NCI-H748 treated with DMSO at 0.1 percent for 48 hours (cell line): ENCODE measurements around the gene MAST1.
"Not testable (repeated sequence)": the region's sequence is repeated elsewhere in the genome, so short reads cannot be mapped to it uniquely, and the experiment has no call there.

Experiments used
- DNase-seq: peaks from one replicate; lab custom pipeline; 2025; lab: John Stamatoyannopoulos, UW

Gene MAST1

GRCh38 chr19:12800923-12801465 is 37.3 kb upstream of the MAST1 start:
- DNase-seq, result no peak

- DNase-seq, result peak; percentile 35
Measured at GRCh38 chr19:12801466-12802266, 36.6 kb upstream of the MAST1 start, which contains the start of the genes PRDX2 and THSD8. Gene PRDX2 (minus strand): TSS chr19:12801800. CDS start chr19:12801261, 539 bp downstream. Gene THSD8 (plus strand): TSS chr19:12802069. CDS start chr19:12802072, 3 bp downstream.

GRCh38 chr19:12802267-12803106 is 35.8 kb upstream of the MAST1 start:
- no peak for DNase-seq

DNA sequence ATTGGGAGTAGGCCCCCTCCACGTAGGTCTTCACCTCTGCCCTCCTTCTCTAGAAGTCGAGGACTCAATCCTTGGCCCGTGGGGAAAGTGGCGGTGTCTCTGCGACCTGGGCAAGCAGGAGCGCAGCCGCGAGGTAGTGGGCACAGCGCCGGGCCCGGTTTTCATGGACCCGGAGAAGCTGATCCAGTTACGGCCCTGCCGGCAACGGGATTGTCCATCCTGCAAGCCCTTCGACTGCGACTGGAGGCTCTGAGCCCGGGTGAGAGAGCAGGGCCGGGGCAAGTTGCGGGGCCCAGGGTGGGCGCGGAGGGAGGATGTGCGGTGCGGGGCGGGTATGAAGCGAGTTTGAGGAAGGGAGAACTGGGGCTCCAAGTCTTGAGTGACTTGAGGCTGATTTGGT is 34.3 kb upstream of the MAST1 start:
- no peak for DNase-seq

- DNase-seq, result peak; percentile 55
Measured at GRCh38 chr19:12806242-12807081, 31.9 kb upstream of the MAST1 start, which contains the start of gene RNASEH2A. Gene RNASEH2A (plus strand): TSS chr19:12806584. CDS start chr19:12806674, 90 bp downstream.

DNA sequence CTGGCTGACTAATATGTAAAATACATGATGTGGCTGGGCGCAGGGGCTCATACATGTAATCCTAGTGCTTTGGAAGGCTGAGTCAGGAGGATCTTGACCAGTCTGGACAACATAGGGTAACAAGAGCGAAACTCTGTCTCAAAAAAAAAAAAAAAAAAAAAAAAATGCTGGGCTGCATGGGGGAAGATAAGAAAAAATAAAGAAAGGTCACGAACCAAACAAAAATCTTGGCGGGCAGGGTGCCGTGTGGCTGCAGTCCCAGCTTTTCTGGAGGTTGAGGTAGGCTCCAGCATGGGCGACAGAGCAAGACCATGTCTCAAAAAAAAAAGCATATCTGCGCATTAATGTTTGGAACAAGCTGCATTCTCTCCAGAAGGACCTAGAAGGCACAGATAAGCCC is 23.2 kb upstream of the MAST1 start:
- DNase-seq, result no peak

GRCh38 chr19:12817188-12817587 is 21.1 kb upstream of the MAST1 start:
- not testable (repeated sequence) for DNase-seq

DNA sequence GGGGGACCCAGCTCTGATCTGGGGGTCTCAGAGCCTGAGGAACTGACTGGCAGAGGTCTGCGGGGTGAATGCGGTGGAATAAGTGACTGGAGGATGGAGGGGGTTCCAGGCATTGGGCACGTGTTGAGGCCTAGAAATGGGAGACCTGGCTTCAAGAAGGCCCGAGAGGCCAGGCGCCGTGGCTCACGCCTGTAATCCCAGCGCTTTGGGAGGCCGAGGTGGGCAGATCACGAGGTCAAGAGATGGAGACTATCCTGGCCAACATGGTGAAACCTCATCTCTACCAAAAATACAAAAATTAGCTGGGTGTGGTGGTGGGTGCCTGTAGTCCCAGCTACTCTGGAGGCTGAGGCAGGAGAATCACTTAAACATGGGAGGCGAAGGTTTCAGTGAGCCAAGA is 20.5 kb upstream of the MAST1 start:
- not testable (repeated sequence) for DNase-seq

DNA sequence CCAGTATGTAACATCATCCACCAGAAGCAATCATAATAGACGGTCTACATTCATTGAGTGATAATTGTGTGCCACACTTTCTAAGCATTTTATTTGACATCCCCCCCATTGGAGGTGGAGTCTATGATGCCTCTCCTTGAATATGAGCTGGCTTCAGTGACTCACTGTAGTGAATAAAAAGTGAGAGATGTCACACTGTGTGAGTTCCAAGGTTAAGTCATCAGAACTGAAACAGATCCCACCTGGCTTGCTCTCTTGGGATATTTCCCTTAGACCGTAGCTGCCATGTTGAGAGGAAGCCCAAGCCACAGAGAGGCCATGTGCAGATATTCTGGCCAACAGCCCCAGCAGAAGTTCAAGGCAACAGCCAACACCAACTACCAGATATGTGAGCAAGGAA is 16.6 kb upstream of the MAST1 start:
- no peak for DNase-seq

GRCh38 chr19:12825254-12826131 is 12.8 kb upstream of the MAST1 start:
- no peak for DNase-seq

DNA sequence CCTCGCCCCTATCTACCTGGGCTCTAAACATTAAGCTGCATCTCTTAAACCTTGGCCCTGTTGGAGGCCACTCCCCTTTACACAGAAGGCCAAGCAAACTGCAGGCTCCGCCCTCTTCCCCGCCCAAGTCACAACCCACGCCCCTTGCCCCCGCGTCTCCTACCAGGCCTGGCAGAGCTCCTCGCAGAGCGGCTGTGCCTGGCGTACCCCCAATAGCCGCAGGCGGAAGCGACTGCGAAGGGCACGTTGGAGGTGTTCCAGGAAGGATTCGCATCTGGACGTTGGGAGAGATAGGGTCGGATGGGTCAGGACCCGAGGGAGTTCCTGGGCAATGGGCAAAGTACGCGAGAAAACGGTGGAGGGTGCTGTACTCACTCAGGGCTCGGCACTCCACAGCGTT is 9.8 kb upstream of the MAST1 start:
- DNase-seq, result peak; percentile 16

- no peak for DNase-seq
Measured at GRCh38 chr19:12833418-12833737, 4.9 kb upstream of the MAST1 start.

- DNase-seq, result peak; percentile 12
Measured at GRCh38 chr19:12833738-12834565, 4.4 kb upstream of the MAST1 start.

GRCh38 chr19:12834566-12834943 is 3.8 kb upstream of the MAST1 start, which contains the start of gene RTBDN:
Gene RTBDN (minus strand): TSS chr19:12834579. CDS start chr19:12829979, 4,600 bp downstream.
- DNase-seq, result no peak

DNA sequence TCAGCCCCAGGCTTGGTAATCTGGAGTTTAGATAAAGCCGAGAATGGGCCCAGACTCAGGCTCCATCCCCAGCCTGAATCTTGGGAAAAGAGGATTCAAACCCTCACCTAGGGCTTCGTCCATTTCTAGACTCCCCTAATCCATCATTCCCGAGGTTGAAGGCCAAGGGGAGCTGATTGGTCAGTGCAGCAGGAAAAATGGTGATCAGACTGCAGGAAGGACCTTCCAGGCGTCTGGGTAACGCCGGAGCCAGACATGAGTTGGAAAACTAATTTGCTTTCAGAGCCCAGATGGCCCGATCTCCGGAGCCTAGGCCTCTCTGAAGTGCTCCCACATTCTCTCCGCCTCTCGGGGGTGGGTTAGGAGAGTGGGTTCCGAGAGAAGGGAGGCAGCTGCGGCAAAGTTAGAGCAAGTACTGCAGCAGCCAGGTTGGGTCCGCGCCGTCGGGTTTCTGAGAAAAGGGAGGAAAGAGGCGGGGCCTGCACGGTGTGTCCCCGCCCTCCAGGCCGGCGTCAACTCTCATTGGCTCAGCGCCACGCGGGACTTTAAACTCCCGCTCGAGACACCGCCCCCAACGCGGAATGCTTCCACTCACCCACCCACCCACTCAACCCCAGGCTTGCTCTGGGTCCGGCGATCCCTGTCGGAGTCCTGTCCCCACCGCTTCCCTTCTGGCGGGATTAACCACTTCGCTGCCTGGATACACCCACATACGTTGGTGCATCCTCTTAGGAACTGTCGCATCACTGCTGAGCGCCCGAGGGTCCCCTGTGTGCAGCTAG is 3.1 kb upstream of the MAST1 start:
- peak; percentile 25 for DNase-seq

- no peak for DNase-seq
Measured at GRCh38 chr19:12836529-12836863, 1.8 kb upstream of the MAST1 start.

- no peak for DNase-seq
Measured at GRCh38 chr19:12837225-12837624, 1.1 kb upstream of the MAST1 start.

GRCh38 chr19:12838886-12839756 is 806 bp downstream of the MAST1 start:
- no peak for DNase-seq
